A673 (cell line): ENCODE measurements around the gene POMGNT1.

Experiments used
- CTCF ChIP-seq: fragments of 300-800, 200-600 bp; sonication (generic); conservative IDR thresholded peaks from 2 replicates; pipeline ENCODE4 v1.5.1; 2017; ENCODE audit warnings: low read depth, mild to moderate bottlenecking, antibody characterized with exemption, low read length, moderate library complexity, mixed read lengths
- EZH2 ChIP-seq: fragments of 200-600 bp; sonication (generic); IDR thresholded peaks from 2 replicates; pipeline ENCODE4 v1.6.1; 2017; ENCODE audit warnings: borderline replicate concordance, low read depth, mild to moderate bottlenecking, mixed read lengths, antibody characterized with exemption, low read length; ENCODE audit not compliant: poor library complexity, severe bottlenecking

GRCh38 chr1:46193285-46193684, 4.9 kb downstream of the POMGNT1 start:
- TF ChIP-seq EZH2 (no peak), CTCF (no peak)
